ENCODE measurements around the gene ATG2A.
"Not testable (repeated sequence)": the region's sequence is repeated elsewhere in the genome, so short reads cannot be mapped to it uniquely, and the experiment has no call there.

The ATG2A gene

GRCh38 chr11:64854534-64855502 is 62.2 kb downstream of the ATG2A start:
- DNase-seq (ENCODE audit: low read depth in 2 of 2), result peak in 1 of 2 donors; percentile 59

GRCh38 chr11:64854157-64854533 is 62.9 kb downstream of the ATG2A start:
- DNase-seq (ENCODE audit: low read depth in 2 of 2), result no peak

- no peak for DNase-seq (ENCODE audit: low read depth in 2 of 2)
Measured at GRCh38 chr11:64853709-64854108, 63.3 kb downstream of the ATG2A start.

- DNase-seq (ENCODE audit: low read depth in 2 of 2), result no peak
Measured at GRCh38 chr11:64852804-64853509, 64.1 kb downstream of the ATG2A start.

GRCh38 chr11:64851831-64852351 is 65.1 kb downstream of the ATG2A start:
- no peak for DNase-seq (ENCODE audit: low read depth in 2 of 2)

- no peak for DNase-seq (ENCODE audit: low read depth in 2 of 2)
Measured at GRCh38 chr11:64850979-64851567, 65.9 kb downstream of the ATG2A start.

- DNase-seq (ENCODE audit: low read depth in 2 of 2), result no peak
Measured at GRCh38 chr11:64849598-64850356, 67.2 kb downstream of the ATG2A start.

- no peak for DNase-seq (ENCODE audit: low read depth in 2 of 2)
Measured at GRCh38 chr11:64848826-64849597, 68.0 kb downstream of the ATG2A start.

GRCh38 chr11:64848214-64848825 is 68.7 kb downstream of the ATG2A start:
- no peak for DNase-seq (ENCODE audit: low read depth in 2 of 2)

GRCh38 chr11:64846998-64847666 is 69.9 kb downstream of the ATG2A start:
- DNase-seq (ENCODE audit: low read depth in 2 of 2), result peak; percentile 81 to 82

- not testable (repeated sequence) for DNase-seq (ENCODE audit: low read depth in 2 of 2)
Measured at GRCh38 chr11:64845776-64846129, 71.3 kb downstream of the ATG2A start.

GRCh38 chr11:64845129-64845775 is 71.8 kb downstream of the ATG2A start:
- DNase-seq (ENCODE audit: low read depth in 2 of 2), result no peak

Data from stimulated activated CD8-positive, alpha-beta memory T cell treated with anti-CD3 and anti-CD28 coated beads, Interleukin-7, amount 100 ng/mL, for 4 hours (primary cell).